Neuron (in vitro differentiated cells): ENCODE measurements around the gene CTNNBIP1.

Experiments used
- H2AFZ ChIP-seq: one replicate; pipeline ENCODE4 v1.6.1; 2013; ENCODE audit warnings: low read depth, mild to moderate bottlenecking, inconsistent platforms, low read length, moderate library complexity
- H3K27me3 ChIP-seq: one replicate; pipeline ENCODE4 v1.6.1; 2013; ENCODE audit warnings: low read length; ENCODE audit not compliant: insufficient read depth
- H3K36me3 ChIP-seq: one replicate; pipeline ENCODE4 v1.6.1; 2013; ENCODE audit warnings: low read length; ENCODE audit not compliant: insufficient read depth
- H3K4me1 ChIP-seq: one replicate; pipeline ENCODE4 v1.6.1; 2013; ENCODE audit warnings: low read length; ENCODE audit not compliant: insufficient read depth
- H3K4me3 ChIP-seq: 2 replicates; pipeline ENCODE4 v1.5.1; 2013; ENCODE audit warnings: mild to moderate bottlenecking, low read length, moderate library complexity
- H3K9me3 ChIP-seq: one replicate; pipeline ENCODE4 v1.6.1; 2013; ENCODE audit warnings: low read length

The CTNNBIP1 gene

DNA sequence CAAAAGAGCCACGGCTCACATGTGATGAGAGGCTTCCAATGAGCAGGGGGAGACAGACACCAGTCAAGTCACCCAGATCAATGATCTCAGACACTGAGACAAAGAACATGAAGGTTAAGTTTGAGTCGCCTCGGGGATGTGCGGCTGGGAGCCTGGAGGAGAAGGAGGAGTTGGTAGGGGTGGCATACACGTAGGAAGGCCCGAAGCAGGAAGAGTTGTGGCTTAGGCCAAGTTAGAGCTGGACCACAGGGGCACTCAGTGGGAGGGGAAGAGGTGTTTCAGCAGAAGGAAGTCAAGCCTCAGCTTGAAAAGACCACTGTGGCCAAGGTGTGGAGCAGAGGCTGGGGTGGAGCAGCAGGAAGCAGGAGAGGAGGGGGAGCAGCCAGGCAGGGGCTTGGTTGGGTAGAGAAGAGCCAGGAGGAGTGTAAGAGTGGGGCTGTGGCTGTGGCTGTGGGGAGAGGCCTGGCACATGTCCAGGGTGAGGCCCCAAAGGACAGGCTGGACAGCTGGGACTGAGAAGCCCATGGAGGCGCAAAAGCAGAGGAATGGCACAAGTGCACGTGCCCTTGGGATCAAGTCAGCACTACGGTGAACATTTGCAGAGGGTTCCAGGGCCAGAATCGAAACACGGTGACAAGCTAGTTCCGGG, 27.6 kb downstream of the CTNNBIP1 start:
- no peaks in the 10 kb centered on the region for H3K36me3 ChIP-seq
- H2AFZ ChIP-seq = no peak overlapping the region
- no peaks in the 10 kb centered on the region for H3K4me1 ChIP-seq
- no peaks in the 10 kb centered on the region for H3K9me3 ChIP-seq
- H3K27me3 ChIP-seq = no peaks in the 10 kb centered on the region
- H3K4me3 ChIP-seq = no peak overlapping the region

- H3K4me1 ChIP-seq = no peaks in the 10 kb centered on the region
- H3K9me3 ChIP-seq = no peaks in the 10 kb centered on the region
- no peak overlapping the region for H2AFZ ChIP-seq
- no peaks in the 10 kb centered on the region for H3K36me3 ChIP-seq
- H3K4me3 ChIP-seq = no peak overlapping the region
- no peaks in the 10 kb centered on the region for H3K27me3 ChIP-seq
Observed at GRCh38 chr1:9881838-9882249, 28.2 kb downstream of the CTNNBIP1 start.

DNA sequence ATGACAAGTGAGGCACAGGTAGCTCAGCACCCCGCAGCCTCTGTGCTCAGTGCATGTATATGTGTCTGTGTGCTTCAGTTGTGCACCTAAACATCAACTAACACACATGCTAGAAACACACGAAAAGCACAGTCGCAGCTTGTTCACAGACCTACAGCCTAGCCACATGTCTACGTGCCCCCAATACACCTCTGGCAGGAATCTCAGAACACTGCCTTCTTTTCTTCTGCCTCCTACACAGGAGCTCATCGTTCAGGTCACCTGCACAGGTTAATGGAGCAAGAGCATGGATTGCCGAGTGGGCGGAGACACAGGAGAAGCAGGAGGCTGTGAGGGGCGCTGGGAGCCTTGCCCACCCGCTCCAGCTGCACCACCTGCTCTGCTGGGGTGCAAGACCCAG, 31.7 kb downstream of the CTNNBIP1 start:
- no peak overlapping the region for H3K4me3 ChIP-seq
- H3K27me3 ChIP-seq = no peaks in the 10 kb centered on the region
- H2AFZ ChIP-seq = no peak overlapping the region
- H3K9me3 ChIP-seq = no peaks in the 10 kb centered on the region
- H3K36me3 ChIP-seq = no peaks in the 10 kb centered on the region
- H3K4me1 ChIP-seq = no peaks in the 10 kb centered on the region

- Histone ChIP-seq H3K4me3 (no peak overlapping the region), H3K4me1 (no peaks in the 10 kb centered on the region), H3K36me3 (no peaks in the 10 kb centered on the region), H3K9me3 (no peaks in the 10 kb centered on the region), H2AFZ (no peak overlapping the region), H3K27me3 (no peaks in the 10 kb centered on the region)
Observed at GRCh38 chr1:9877962-9878361, 32.1 kb downstream of the CTNNBIP1 start.

DNA sequence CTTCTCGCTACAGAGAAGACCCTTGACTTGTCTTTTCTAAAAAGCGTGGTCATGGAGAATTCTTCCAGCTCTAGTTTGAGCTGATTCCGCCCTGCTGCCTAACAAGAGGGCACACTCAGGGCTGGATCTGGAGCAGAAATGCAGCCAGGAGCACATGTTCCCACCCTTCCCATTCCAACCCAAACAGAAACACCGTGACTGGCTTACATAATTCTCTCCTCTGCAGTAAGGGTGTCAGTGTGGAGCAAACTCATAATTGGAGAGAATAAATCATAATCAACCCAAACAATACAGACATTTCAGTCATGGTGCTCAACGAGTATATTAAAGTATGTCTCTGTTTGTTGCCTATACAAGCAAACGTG, 34.5 kb downstream of the CTNNBIP1 start:
- peaks cover 4% of the 10 kb centered on the region for H3K36me3 ChIP-seq
- H2AFZ ChIP-seq = no peak overlapping the region
- H3K9me3 ChIP-seq = no peaks in the 10 kb centered on the region
- no peak overlapping the region for H3K4me3 ChIP-seq
- H3K27me3 ChIP-seq = no peaks in the 10 kb centered on the region
- H3K4me1 ChIP-seq = no peaks in the 10 kb centered on the region

DNA sequence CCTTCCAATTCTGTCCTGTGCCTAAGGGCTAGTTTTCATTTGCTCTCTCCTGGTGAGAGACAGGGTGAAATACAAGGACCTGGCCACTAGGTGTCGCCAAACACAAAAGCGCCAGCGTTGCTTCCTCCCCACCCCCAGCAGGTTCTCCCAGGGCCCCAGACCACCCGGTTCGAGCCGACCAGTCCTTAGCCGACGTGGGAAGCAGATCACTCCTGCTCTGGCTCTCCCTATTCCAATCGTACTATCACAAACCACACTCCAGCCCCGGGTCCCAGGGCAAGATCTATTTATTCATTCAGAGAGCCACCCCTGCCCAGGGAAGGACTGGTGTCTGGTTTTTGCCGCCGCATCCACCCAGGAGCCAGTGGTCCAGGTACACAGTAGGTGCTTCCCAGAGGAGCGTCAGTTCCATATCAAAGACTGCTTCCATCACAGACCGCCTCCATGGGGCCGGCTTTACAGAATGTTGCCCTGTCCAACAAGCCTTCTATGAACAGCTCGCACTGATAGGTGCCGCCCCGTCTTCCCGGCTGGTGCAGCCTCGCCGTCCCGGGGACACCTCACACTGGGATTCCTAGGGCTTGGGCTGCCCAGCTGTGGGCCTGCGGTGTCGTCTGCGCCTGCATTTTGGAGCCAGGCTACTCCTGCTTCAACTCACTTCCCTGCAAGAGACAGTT, 35.0 kb downstream of the CTNNBIP1 start:
- H3K4me3 ChIP-seq = no peak overlapping the region
- no peaks in the 10 kb centered on the region for H3K9me3 ChIP-seq
- H3K4me1 ChIP-seq = no peaks in the 10 kb centered on the region
- H2AFZ ChIP-seq = peak overlapping the region; percentile 8
- peaks cover 9% of the 10 kb centered on the region for H3K36me3 ChIP-seq
- H3K27me3 ChIP-seq = no peaks in the 10 kb centered on the region

DNA sequence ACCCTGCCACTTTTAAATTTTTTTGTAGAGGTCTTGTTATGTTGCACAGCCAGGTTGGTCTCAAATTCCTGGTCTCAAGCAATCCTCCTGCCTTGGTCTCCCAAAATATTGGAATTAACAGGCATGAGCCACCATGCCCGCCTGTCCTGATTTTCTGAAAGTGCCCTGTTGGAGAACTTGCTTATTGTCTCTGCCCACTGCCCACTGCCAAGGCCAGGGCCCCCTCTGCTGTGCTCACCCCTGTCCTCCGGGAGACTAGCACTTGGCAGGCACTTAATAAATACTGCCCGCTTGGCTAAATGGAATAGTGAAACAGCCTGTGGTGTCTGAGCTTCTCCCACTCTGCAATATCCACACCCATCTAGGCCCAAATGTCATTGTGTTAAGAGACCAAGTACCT, 35.7 kb downstream of the CTNNBIP1 start:
- no peaks in the 10 kb centered on the region for H3K4me1 ChIP-seq
- no peak overlapping the region for H2AFZ ChIP-seq
- H3K36me3 ChIP-seq = peaks cover 12% of the 10 kb centered on the region
- H3K27me3 ChIP-seq = no peaks in the 10 kb centered on the region
- no peaks in the 10 kb centered on the region for H3K9me3 ChIP-seq
- no peak overlapping the region for H3K4me3 ChIP-seq

DNA sequence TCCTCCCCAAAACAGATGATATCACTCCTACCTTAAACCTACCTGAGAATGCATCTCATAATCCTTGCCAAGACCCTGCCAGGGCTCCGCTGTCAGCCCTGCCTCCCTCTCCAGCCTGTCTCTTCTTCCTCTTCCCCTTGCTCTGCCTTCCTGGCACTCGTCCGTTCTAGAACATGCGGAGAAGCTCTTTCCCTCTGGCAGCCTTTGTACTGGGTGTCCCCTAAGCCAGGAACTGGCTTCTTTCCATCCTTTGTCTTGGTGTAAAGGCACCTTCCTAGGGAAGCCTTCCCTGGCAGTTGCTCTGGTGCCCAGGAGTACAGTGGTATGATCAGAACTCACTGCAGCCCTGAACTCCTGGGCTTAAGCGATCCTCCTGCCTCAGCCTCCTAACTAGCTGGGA, 36.1 kb downstream of the CTNNBIP1 start:
- H2AFZ ChIP-seq = no peak overlapping the region
- no peak overlapping the region for H3K4me3 ChIP-seq
- H3K27me3 ChIP-seq = no peaks in the 10 kb centered on the region
- no peaks in the 10 kb centered on the region for H3K9me3 ChIP-seq
- peaks cover 12% of the 10 kb centered on the region for H3K36me3 ChIP-seq
- H3K4me1 ChIP-seq = no peaks in the 10 kb centered on the region

DNA sequence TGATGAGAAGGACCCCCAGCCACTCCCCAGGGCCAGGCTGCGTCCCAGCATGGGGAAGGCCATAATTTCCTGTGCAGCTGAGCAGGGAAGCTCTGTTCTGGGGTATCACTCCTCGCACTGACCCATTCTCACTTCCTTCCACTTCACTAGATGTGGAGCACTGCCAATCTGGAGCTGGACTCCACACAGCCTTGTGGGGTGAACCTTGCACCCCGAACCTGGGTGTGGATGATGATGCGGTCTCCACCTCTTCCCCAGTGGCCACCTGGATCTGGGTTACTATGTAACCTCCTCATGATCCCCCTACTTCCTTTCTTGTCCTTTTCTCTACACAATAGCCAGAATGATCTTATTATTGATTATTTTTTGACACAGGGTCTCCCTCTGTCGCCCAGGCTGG, 36.7 kb downstream of the CTNNBIP1 start:
- Histone ChIP-seq H3K4me3 (no peak overlapping the region), H3K27me3 (no peaks in the 10 kb centered on the region), H3K36me3 (peaks cover 12% of the 10 kb centered on the region), H3K4me1 (no peaks in the 10 kb centered on the region), H2AFZ (no peak overlapping the region), H3K9me3 (no peaks in the 10 kb centered on the region)

- Histone ChIP-seq H3K27me3 (no peaks in the 10 kb centered on the region), H3K4me1 (no peaks in the 10 kb centered on the region), H3K9me3 (no peaks in the 10 kb centered on the region), H2AFZ (no peak overlapping the region), H3K4me3 (no peak overlapping the region), H3K36me3 (peaks cover 12% of the 10 kb centered on the region)
Observed at GRCh38 chr1:9872430-9873165, 37.5 kb downstream of the CTNNBIP1 start.

- Histone ChIP-seq H3K4me3 (no peak overlapping the region), H3K27me3 (no peaks in the 10 kb centered on the region), H3K36me3 (peaks cover 12% of the 10 kb centered on the region), H3K4me1 (no peaks in the 10 kb centered on the region), H3K9me3 (no peaks in the 10 kb centered on the region), H2AFZ (no peak overlapping the region)
Observed at GRCh38 chr1:9871707-9872425, 38.2 kb downstream of the CTNNBIP1 start.

GRCh38 chr1:9871021-9871420, 39.0 kb downstream of the CTNNBIP1 start:
- Histone ChIP-seq H3K4me3 (no peak overlapping the region), H2AFZ (no peak overlapping the region), H3K9me3 (no peaks in the 10 kb centered on the region), H3K4me1 (no peaks in the 10 kb centered on the region), H3K36me3 (peaks cover 12% of the 10 kb centered on the region), H3K27me3 (no peaks in the 10 kb centered on the region)

DNA sequence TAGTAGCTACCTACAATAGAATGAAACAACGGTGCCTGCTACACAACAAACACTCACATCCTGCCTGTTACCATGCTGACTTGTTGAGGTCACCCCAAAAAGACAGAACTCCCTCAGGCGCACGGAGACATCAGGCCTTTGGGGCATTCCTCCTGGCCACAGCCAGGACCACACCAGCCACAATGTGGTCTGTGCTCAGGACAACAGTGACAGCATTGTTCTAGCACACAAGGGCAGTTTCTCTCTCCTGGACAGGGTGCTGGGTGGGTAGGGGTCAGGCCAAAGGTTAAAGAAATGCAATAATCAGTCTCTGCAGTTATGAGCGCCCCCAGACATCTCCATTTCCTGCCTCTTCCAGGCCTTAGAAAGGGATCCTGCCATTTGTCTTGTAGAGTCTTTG, 39.5 kb downstream of the CTNNBIP1 start:
- no peak overlapping the region for H3K4me3 ChIP-seq
- peaks cover 12% of the 10 kb centered on the region for H3K36me3 ChIP-seq
- no peaks in the 10 kb centered on the region for H3K9me3 ChIP-seq
- H3K4me1 ChIP-seq = no peaks in the 10 kb centered on the region
- no peak overlapping the region for H2AFZ ChIP-seq
- no peaks in the 10 kb centered on the region for H3K27me3 ChIP-seq
